Keratinocyte (primary cell): ENCODE measurements around the gene MADCAM1. TPM values are rescaled to one million over a fixed set of nuclear protein-coding genes. Genes with fewer than 3 reads are reported as not detected.

Experiments used
- DNase-seq: peaks from one replicate; pipeline ENCODE4 v3.0.0-alpha.2; 2011; ENCODE audit warnings: low read depth, missing footprints, low spot score
- FAIRE-seq: peaks from 2 replicates; lab custom pipeline; 2011; peaks lifted over from hg19 to GRCh38; lab: Jason Lieb, UNC
- H2AFZ ChIP-seq: 2 replicates; pipeline ENCODE4 v1.6.0; 2012; ENCODE audit warnings: low read length, control low read depth, inconsistent platforms; ENCODE audit not compliant: control insufficient read depth
- H3K27ac ChIP-seq: 2 replicates; pipeline ENCODE4 v1.5.1; 2011; ENCODE audit warnings: low read length; ENCODE audit not compliant: control insufficient read depth, insufficient read depth
- H3K27me3 ChIP-seq: 3 replicates; pipeline ENCODE4 v1.6.0; 2011; ENCODE audit warnings: low read length; ENCODE audit not compliant: control insufficient read depth, insufficient read depth; ENCODE audit errors: extremely low read depth
- H3K36me3 ChIP-seq, 2 experiments: 2 replicates in 1 of 2; 3 replicates in 1 of 2; pipeline ENCODE4 v1.5.1; 2011; ENCODE audit warnings: low read length in 2 of 2, mild to moderate bottlenecking in 1 of 2; ENCODE audit not compliant: control insufficient read depth in 2 of 2, insufficient read depth in 2 of 2; ENCODE audit errors: extremely low read depth in 1 of 2
- H3K4me1 ChIP-seq: 3 replicates; pipeline ENCODE4 v1.5.1; 2011; ENCODE audit warnings: low read length; ENCODE audit not compliant: control insufficient read depth, insufficient read depth; ENCODE audit errors: extremely low read depth
- H3K4me2 ChIP-seq: 3 replicates; pipeline ENCODE4 v1.6.0; 2011; ENCODE audit warnings: low read depth, low read length; ENCODE audit not compliant: control insufficient read depth, insufficient read depth; ENCODE audit errors: extremely low read depth
- H3K4me3 ChIP-seq, 3 experiments: fragments of 200-600 bp in 1 of 3; sonication (generic) in 1 of 3; 2 replicates in 2 of 3; 3 replicates in 1 of 3; pipeline ENCODE4 v1.5.1; 2011 to 2016; ENCODE audit warnings: low read length in 3 of 3, mild to moderate bottlenecking in 3 of 3, control low read depth in 2 of 3, inconsistent platforms in 1 of 3, low read depth in 1 of 3, mixed read lengths in 1 of 3, mixed run types in 1 of 3, moderate library complexity in 1 of 3; ENCODE audit not compliant: control insufficient read depth in 2 of 3, insufficient read depth in 2 of 3; ENCODE audit errors: extremely low read depth in 1 of 3
- H3K79me2 ChIP-seq: 2 replicates; pipeline ENCODE4 v1.6.0; 2012; ENCODE audit warnings: low read length; ENCODE audit not compliant: control insufficient read depth, insufficient read depth
- H3K9ac ChIP-seq: 3 replicates; pipeline ENCODE4 v1.6.0; 2011; ENCODE audit warnings: low read length; ENCODE audit not compliant: control insufficient read depth, insufficient read depth; ENCODE audit errors: extremely low read depth
- H3K9me1 ChIP-seq: 3 replicates; pipeline ENCODE4 v1.6.0; 2011; ENCODE audit warnings: low read length; ENCODE audit not compliant: control insufficient read depth, insufficient read depth; ENCODE audit errors: extremely low read depth
- H3K9me3 ChIP-seq: 2 replicates; pipeline ENCODE4 v1.5.1; 2012; ENCODE audit warnings: low read depth, low read length; ENCODE audit not compliant: control insufficient read depth
- H4K20me1 ChIP-seq: 3 replicates; pipeline ENCODE4 v1.6.0; 2011; ENCODE audit warnings: low read length; ENCODE audit not compliant: control insufficient read depth, insufficient read depth; ENCODE audit errors: extremely low read depth
- EZH2 ChIP-seq: IDR thresholded peaks from one replicate; pipeline ENCODE4 v1.6.1; 2012; ENCODE audit warnings: inconsistent platforms, mild to moderate bottlenecking, low read length, moderate library complexity
- dilution Hi-C: fragments of 300-500 bp; cut with MboI; formaldehyde crosslinking; loops from one replicate; pipeline ENCODE4 v1.7.0; 2020; ENCODE audit warnings: low sequenced_read_pairs; ENCODE audit not compliant: extremely low pct_ligation_motif_present
- polyA plus RNA-seq, 5 experiments: library from polyadenylated mRNA; depleted of rRNA in 3 of 5; stranded (reverse) in 3 of 5; stranded (forward) in 1 of 5; unstranded in 1 of 5; fragments of >200 nt; gene quantifications; 1 replicate in 1 of 5; 2 replicates in 3 of 5; 3 replicates in 1 of 5; pipeline versions ENCODE4 v1.2.1 to v1.2.3, GENCODE V29; 2011 to 2012; ENCODE audit warnings: missing spikeins in 2 of 5, low read depth in 1 of 5, low replicate concordance in 1 of 5
- TF ChIP-seq, protein P1 (sequence below), 3 experiments: IDR thresholded peaks in 1 of 3; conservative IDR thresholded peaks in 1 of 3; optimal IDR thresholded peaks in 1 of 3; 2 replicates in 2 of 3; 3 replicates in 1 of 3; pipeline versions ENCODE3 to v1.5.1; 2011; ENCODE audit warnings: low read length in 3 of 3, mild to moderate bottlenecking in 3 of 3, moderate library complexity in 2 of 3, control low read depth in 1 of 3, inconsistent platforms in 1 of 3; ENCODE audit not compliant: insufficient read depth in 2 of 3; ENCODE audit errors: extremely low read depth in 1 of 3

MADCAM1 gene
- polyA plus RNA-seq, 1 donor (not counting 4 experiments of a cell fraction or from before 2014, with no cell fraction given): 0.05 TPM

DNA sequence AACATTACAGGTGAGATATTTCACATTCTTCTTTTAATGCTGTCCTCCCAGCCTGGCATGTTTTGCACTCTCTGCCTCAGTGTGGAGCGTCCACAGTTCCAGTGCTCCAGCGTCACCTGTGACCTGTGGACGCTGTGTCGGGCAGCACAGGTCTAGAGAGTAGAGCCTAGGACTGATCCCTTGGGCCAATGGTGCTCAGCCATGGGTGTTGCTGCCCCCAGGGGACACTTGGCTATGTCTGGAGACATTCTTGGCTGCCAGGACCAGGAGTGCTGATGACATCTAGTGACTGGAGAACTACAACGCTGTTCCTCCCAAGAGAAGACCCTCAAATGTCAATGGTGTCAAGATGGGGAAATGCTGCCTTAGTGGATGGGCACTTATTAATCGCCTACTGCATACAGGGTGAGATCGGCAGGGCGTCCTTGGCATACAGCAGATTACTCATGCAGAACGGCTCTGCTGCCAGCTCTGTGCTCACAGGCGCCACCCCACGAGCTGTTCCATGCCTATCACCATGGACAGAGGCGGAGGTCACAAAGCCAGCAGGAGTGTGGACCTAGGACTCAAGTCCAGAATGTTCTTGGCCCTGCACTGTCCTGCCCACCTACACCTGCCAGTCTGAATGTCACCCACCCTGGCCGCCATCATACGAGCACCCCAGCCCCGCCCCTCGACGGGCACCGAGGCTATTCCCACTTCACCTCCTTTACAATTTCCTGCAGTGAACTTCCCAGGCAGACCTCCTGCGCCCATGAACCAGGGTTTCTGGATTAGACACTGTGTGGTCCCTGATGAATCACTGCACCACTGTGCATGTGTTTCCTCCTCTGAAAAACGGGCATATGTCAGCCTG lies 13.9 kb upstream of the MADCAM1 start:
- no peak for TF ChIP-seq EZH2
- TF ChIP-seq, protein P1, sequence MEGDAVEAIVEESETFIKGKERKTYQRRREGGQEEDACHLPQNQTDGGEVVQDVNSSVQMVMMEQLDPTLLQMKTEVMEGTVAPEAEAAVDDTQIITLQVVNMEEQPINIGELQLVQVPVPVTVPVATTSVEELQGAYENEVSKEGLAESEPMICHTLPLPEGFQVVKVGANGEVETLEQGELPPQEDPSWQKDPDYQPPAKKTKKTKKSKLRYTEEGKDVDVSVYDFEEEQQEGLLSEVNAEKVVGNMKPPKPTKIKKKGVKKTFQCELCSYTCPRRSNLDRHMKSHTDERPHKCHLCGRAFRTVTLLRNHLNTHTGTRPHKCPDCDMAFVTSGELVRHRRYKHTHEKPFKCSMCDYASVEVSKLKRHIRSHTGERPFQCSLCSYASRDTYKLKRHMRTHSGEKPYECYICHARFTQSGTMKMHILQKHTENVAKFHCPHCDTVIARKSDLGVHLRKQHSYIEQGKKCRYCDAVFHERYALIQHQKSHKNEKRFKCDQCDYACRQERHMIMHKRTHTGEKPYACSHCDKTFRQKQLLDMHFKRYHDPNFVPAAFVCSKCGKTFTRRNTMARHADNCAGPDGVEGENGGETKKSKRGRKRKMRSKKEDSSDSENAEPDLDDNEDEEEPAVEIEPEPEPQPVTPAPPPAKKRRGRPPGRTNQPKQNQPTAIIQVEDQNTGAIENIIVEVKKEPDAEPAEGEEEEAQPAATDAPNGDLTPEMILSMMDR (optimal IDR thresholded peaks at IDR 0.05 in 1 of 3, IDR thresholded peaks at IDR 0.05 in 1 of 3, conservative IDR thresholded peaks at IDR 0.05 in 1 of 3; ENCODE audit: extremely low read depth in 1 of 3, insufficient read depth in 2 of 3, low read length in 3 of 3): peak in 2 of 3 experiments; percentile 46 to 50

DNA sequence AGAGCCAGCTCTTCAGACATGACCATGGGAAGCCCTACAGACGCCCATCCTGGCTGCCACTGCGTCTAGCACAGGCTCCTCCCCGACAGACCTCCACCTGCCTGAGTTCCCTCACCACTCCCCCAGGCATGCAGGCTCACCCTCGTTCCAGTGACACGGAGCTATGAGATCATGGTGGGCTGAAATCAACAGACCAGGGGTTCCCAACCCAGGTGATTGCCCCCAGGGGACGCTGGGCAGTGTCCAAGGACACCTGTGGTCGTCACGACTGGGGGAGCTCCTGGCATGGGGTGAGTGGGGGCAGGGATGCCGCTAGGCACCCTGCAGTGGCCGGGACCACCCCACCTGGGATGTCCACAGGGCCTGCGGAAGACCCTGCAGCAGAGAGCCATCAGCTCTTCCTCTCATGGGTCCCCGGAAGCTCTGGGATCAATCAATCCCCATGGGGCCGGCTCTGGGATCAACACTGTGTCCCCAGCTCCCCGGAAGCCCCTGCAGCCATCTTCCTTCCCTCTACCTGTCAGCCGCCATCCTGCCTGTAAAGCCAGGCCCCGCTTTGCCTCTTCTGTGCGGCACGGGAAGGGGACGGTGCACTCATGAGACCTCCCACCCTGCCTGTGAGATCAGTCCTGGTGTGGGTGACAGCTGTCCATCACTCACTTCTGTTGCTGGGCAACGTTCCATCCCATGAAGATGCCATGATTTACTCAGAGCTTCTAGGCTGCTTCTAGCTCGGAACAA lies 12.8 kb upstream of the MADCAM1 start:
- dilution Hi-C loops: no loop called here
- no peak for FAIRE-seq
- DNase-seq: no peak

More for the DNA sequence above, 13.9 kb upstream of the MADCAM1 start:
- peaks cover 2% of the 10 kb centered on the region for H3K9me3 ChIP-seq
- no peaks in the 10 kb centered on the region for H3K4me1 ChIP-seq
- H3K27ac ChIP-seq: no peak overlapping the region
- dilution Hi-C loops: no loop called here
- peaks cover 23% of the 10 kb centered on the region for H3K27me3 ChIP-seq
- H3K9ac ChIP-seq: no peak overlapping the region
- no peaks in the 10 kb centered on the region for H3K79me2 ChIP-seq
- no peaks in the 10 kb centered on the region for H4K20me1 ChIP-seq
- DNase-seq (no peak), FAIRE-seq (no peak)
- H3K4me2 ChIP-seq: no peak overlapping the region
- no peaks in the 10 kb centered on the region for H3K9me1 ChIP-seq
- no peaks in the 10 kb centered on the region for H3K36me3 ChIP-seq
- H2AFZ ChIP-seq: no peak overlapping the region
- no peak overlapping the region for H3K4me3 ChIP-seq

More for the DNA sequence above, 12.8 kb upstream of the MADCAM1 start:
- Histone ChIP-seq H2AFZ (no peak overlapping the region), H3K36me3 (no peaks in the 10 kb centered on the region), H3K27me3 (peaks cover 23% of the 10 kb centered on the region), H3K4me1 (no peaks in the 10 kb centered on the region), H4K20me1 (no peaks in the 10 kb centered on the region), H3K4me2 (no peak overlapping the region), H3K9me1 (no peaks in the 10 kb centered on the region), H3K9ac (no peak overlapping the region), H3K9me3 (peaks cover 2% of the 10 kb centered on the region), H3K27ac (no peak overlapping the region), H3K79me2 (no peaks in the 10 kb centered on the region), H3K4me3 (no peak overlapping the region)
- TF ChIP-seq EZH2: no peak
- TF ChIP-seq, protein P1 (optimal IDR thresholded peaks at IDR 0.05 in 1 of 3, IDR thresholded peaks at IDR 0.05 in 1 of 3, conservative IDR thresholded peaks at IDR 0.05 in 1 of 3; ENCODE audit: extremely low read depth in 1 of 3, insufficient read depth in 2 of 3, low read length in 3 of 3): no peak
